HepG2 (cell line): ENCODE data around the gene B4GALT5. TPM values are rescaled to one million over a fixed set of nuclear protein-coding genes. Genes with fewer than 3 reads are reported as not detected.
A peak's percentile ranks its signal among the peaks of the same experiment; 100 is the strongest.

Experiments used
- CENPX ChIP-seq: sonication (generic); formaldehyde crosslinking; IDR thresholded peaks from 2 replicates; pipeline ENCODE4 v1.9.0; 2021; ENCODE audit warnings: mild to moderate bottlenecking, missing genetic modification reagents, moderate library complexity
- FOXJ3 ChIP-seq: sonication (generic); formaldehyde crosslinking; IDR thresholded peaks from 2 replicates; pipeline ENCODE4 v1.4.0; 2020; ENCODE audit warnings: missing genetic modification reagents, mild to moderate bottlenecking, borderline replicate concordance
- HMGA1 ChIP-seq: sonication (generic); formaldehyde crosslinking; conservative IDR thresholded peaks from 2 replicates; pipeline ENCODE4 v1.4.0; 2020; ENCODE audit warnings: missing genetic modification reagents
- HNRNPL ChIP-seq: fragments of 200-400 bp; formaldehyde crosslinking; IDR thresholded peaks from 2 replicates; pipeline ENCODE4 v1.6.1; 2017; ENCODE audit warnings: mild to moderate bottlenecking, low read depth, low read length
- HOXD1 ChIP-seq: sonication (generic); formaldehyde crosslinking; IDR thresholded peaks from 2 replicates; pipeline ENCODE4 v1.5.0; 2020; ENCODE audit warnings: missing genetic modification reagents
- KDM5A ChIP-seq: fragments of 200-600 bp; sonication (generic); IDR thresholded peaks from 2 replicates; pipeline ENCODE4 v1.7.0; 2018; ENCODE audit warnings: antibody characterized with exemption, mild to moderate bottlenecking, low read length, borderline replicate concordance
- KLF16 ChIP-seq, 2 experiments: sonication (generic) in 1 of 2; formaldehyde crosslinking in 1 of 2; IDR thresholded peaks; 2 replicates each; pipeline versions ENCODE4 v1.6.1 to v1.8.0; 2016 to 2023; ENCODE audit warnings: missing genetic modification reagents in 2 of 2, missing compliant biosample characterization in 1 of 2
- MZF1 ChIP-seq: sonication (generic); formaldehyde crosslinking; IDR thresholded peaks from 2 replicates; pipeline ENCODE4 v1.8.1; 2023; ENCODE audit warnings: mild to moderate bottlenecking, missing genetic modification reagents, borderline replicate concordance
- NAIF1 ChIP-seq: sonication (generic); formaldehyde crosslinking; IDR thresholded peaks from 2 replicates; pipeline ENCODE4 v1.5.0; 2020; ENCODE audit warnings: mild to moderate bottlenecking, missing genetic modification reagents, borderline replicate concordance
- NR2F2 ChIP-seq: IDR thresholded peaks from 2 replicates; pipeline ENCODE4 v1.6.1; 2012; ENCODE audit warnings: low read depth, inconsistent platforms, borderline replicate concordance
- PAWR ChIP-seq: sonication (generic); formaldehyde crosslinking; IDR thresholded peaks from 2 replicates; pipeline ENCODE4 v1.4.0; 2020; ENCODE audit warnings: missing genetic modification reagents, mild to moderate bottlenecking, borderline replicate concordance
- SP5 ChIP-seq: IDR thresholded peaks from 2 replicates; pipeline ENCODE4 v1.6.1; 2016; ENCODE audit warnings: low read depth, borderline replicate concordance
- TBX3 ChIP-seq: fragments of 450-650 bp; IDR thresholded peaks from 2 replicates; pipeline ENCODE4 v1.6.1; 2017; ENCODE audit warnings: antibody characterized with exemption, mild to moderate bottlenecking, inconsistent platforms, borderline replicate concordance
- ZBTB14 ChIP-seq: sonication (generic); formaldehyde crosslinking; IDR thresholded peaks from 2 replicates; pipeline ENCODE4 v1.4.0; 2020; ENCODE audit warnings: missing genetic modification reagents
- ZBTB43 ChIP-seq: sonication (generic); formaldehyde crosslinking; conservative IDR thresholded peaks from 2 replicates; pipeline ENCODE4 v1.4.0; 2020; ENCODE audit warnings: missing genetic modification reagents
- ZNF205 ChIP-seq: IDR thresholded peaks from 2 replicates; pipeline ENCODE4 v1.6.1; 2018; ENCODE audit warnings: missing biosample characterization, missing genetic modification reagents
- ZNF430 ChIP-seq: sonication (generic); formaldehyde crosslinking; IDR thresholded peaks from 2 replicates; pipeline ENCODE4 v1.9.0; 2021; ENCODE audit warnings: mild to moderate bottlenecking, missing genetic modification reagents
- ZNF431 ChIP-seq: sonication (generic); formaldehyde crosslinking; IDR thresholded peaks from 2 replicates; pipeline ENCODE4 v1.9.0; 2022; ENCODE audit warnings: missing genetic modification reagents, low read depth, mild to moderate bottlenecking, borderline replicate concordance
- ZNF652 ChIP-seq: IDR thresholded peaks from 2 replicates; pipeline ENCODE4 v1.6.1; 2016; ENCODE audit warnings: low read depth, borderline replicate concordance
- ZNF768 ChIP-seq: sonication (generic); formaldehyde crosslinking; IDR thresholded peaks from 2 replicates; pipeline ENCODE4 v1.4.0; 2020; ENCODE audit warnings: missing genetic modification reagents
- ZNF776 ChIP-seq: sonication (generic); formaldehyde crosslinking; IDR thresholded peaks from 2 replicates; pipeline ENCODE4 v1.4.0; 2020; ENCODE audit warnings: mild to moderate bottlenecking, missing genetic modification reagents
- ZNF891 ChIP-seq: sonication (generic); formaldehyde crosslinking; IDR thresholded peaks from 2 replicates; pipeline ENCODE4 v1.5.0; 2020; ENCODE audit warnings: mild to moderate bottlenecking, missing genetic modification reagents
- polyA plus RNA-seq, 8 experiments: library from polyadenylated mRNA; depleted of rRNA in 3 of 8; stranded (reverse) in 7 of 8; unstranded in 1 of 8; fragments of >200 nt; fragmentation: Illumina TruSeq in 4 of 8; extraction: Trizol in 4 of 8; gene quantifications; 2 replicates each; pipeline versions ENCODE4 v1.2.1 to v1.2.3, GENCODE V29; 2011 to 2016; ENCODE audit warnings: low read depth in 4 of 8, missing spikeins in 1 of 8, mixed read lengths in 1 of 8; ENCODE audit not compliant: insufficient read depth in 1 of 8
- total RNA-seq, 5 experiments: library from RNA; depleted of rRNA; stranded (reverse); fragments of >200 nt; fragmentation: Illumina TruSeq; extraction: Trizol; gene quantifications; 2 replicates each; pipeline ENCODE4 v1.2.3, GENCODE V29; 2016; ENCODE audit warnings: low read depth in 1 of 5
- TF ChIP-seq, protein P1 (sequence below): sonication (generic); formaldehyde crosslinking; IDR thresholded peaks from 2 replicates; pipeline ENCODE4 v1.5.0; 2020; ENCODE audit warnings: mild to moderate bottlenecking, missing genetic modification reagents, moderate library complexity
- TF ChIP-seq, protein P2 (sequence below): sonication (generic); formaldehyde crosslinking; IDR thresholded peaks from 2 replicates; pipeline ENCODE4 v1.4.0; 2020; ENCODE audit warnings: mild to moderate bottlenecking, low read depth, missing genetic modification reagents

B4GALT5 gene
- total and polyA plus RNA-seq, 2 of the 13 experiments (the other 11 are each of a cell fraction or from before 2014, with no cell fraction given): 27.3 to 30.9 TPM

DNA sequence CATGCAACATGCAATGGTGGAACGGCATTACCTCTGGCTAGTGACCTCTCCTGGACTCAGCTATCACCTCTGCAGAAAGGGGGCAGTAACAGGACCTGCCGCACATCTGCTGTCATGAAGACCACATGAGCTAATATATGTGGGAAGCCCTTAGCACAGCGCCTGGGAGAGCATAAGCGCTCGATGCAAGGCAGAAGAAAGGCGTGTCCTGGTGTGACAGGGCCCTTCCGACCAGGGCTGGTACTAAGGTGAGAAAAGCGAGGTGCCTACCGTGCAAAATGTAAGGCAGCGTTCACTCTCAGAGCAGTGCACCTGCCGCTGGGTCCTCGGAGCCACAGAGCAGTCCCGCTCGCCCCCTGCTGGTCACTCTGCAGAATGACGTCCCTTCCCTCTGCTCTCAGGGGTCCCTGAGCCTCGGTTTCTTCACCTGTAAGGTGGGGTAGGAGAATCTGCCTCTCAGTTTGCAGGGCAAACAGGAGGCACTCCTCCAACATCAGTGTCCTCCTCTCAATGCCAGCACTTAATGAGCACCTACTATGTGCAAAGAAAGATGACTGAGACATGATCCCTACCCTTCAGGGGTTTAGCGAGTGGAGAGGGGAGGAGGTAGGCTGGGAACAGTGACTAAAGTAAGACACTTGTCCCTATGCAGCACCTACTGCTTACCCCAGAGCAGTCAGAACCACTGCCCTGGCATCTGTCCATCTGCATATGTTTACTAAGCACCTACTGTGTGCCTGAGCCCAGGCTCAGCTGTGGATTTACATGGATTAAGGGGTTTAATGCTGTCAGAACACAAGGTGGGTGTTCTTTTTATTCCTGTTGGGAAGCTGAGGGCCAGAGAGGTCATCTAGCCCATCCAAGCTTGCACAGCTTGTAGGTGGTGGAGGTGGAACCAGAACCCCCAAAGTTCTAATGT lies 104.7 kb downstream of the B4GALT5 start (continued):
- no peak for TF ChIP-seq PAWR (CRISPR knock-in tag)
- no peak for TF ChIP-seq ZNF652
- TF ChIP-seq FOXJ3 (CRISPR knock-in tag): no peak
- TF ChIP-seq NAIF1: no peak
- TF ChIP-seq, protein P1, sequence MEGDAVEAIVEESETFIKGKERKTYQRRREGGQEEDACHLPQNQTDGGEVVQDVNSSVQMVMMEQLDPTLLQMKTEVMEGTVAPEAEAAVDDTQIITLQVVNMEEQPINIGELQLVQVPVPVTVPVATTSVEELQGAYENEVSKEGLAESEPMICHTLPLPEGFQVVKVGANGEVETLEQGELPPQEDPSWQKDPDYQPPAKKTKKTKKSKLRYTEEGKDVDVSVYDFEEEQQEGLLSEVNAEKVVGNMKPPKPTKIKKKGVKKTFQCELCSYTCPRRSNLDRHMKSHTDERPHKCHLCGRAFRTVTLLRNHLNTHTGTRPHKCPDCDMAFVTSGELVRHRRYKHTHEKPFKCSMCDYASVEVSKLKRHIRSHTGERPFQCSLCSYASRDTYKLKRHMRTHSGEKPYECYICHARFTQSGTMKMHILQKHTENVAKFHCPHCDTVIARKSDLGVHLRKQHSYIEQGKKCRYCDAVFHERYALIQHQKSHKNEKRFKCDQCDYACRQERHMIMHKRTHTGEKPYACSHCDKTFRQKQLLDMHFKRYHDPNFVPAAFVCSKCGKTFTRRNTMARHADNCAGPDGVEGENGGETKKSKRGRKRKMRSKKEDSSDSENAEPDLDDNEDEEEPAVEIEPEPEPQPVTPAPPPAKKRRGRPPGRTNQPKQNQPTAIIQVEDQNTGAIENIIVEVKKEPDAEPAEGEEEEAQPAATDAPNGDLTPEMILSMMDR (CRISPR knock-in tag): peak; percentile 100
- TF ChIP-seq ZBTB43 (CRISPR knock-in tag): no peak
- TF ChIP-seq ZNF776 (CRISPR knock-in tag): no peak
- TF ChIP-seq ZNF431 (CRISPR knock-in tag): no peak
- TF ChIP-seq CENPX: no peak
- no peak for TF ChIP-seq HOXD1
- peak; percentile 99 for TF ChIP-seq ZNF891 (CRISPR knock-in tag)
- TF ChIP-seq KDM5A: no peak
- no peak for TF ChIP-seq ZBTB14 (CRISPR knock-in tag)
- TF ChIP-seq MZF1 (CRISPR knock-in tag): no peak
- no peak for TF ChIP-seq HMGA1
- peak in 1 of 2 experiments; percentile 78; a peak in 1 of 4 replicates for TF ChIP-seq KLF16 (CRISPR knock-in tag; IDR thresholded peaks at IDR 0.05)
- no peak for TF ChIP-seq TBX3
- TF ChIP-seq HNRNPL: no peak
- TF ChIP-seq ZNF768: peak; percentile 84; the same call in 1 of the 2 replicates
- no peak for TF ChIP-seq ZNF430 (CRISPR knock-in tag)
- TF ChIP-seq NR2F2: no peak
- TF ChIP-seq SP5 (CRISPR knock-in tag): 0 out of 2 replicates have a peak, but pooled peaks have one; percentile 46
- TF ChIP-seq ZNF205: peak; percentile 97
- TF ChIP-seq, protein P2, sequence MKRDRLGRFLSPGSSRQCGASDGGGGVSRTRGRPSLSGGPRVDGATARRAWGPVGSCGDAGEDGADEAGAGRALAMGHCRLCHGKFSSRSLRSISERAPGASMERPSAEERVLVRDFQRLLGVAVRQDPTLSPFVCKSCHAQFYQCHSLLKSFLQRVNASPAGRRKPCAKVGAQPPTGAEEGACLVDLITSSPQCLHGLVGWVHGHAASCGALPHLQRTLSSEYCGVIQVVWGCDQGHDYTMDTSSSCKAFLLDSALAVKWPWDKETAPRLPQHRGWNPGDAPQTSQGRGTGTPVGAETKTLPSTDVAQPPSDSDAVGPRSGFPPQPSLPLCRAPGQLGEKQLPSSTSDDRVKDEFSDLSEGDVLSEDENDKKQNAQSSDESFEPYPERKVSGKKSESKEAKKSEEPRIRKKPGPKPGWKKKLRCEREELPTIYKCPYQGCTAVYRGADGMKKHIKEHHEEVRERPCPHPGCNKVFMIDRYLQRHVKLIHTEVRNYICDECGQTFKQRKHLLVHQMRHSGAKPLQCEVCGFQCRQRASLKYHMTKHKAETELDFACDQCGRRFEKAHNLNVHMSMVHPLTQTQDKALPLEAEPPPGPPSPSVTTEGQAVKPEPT: no peak
